GM19099 (cell line): ENCODE results near the gene PALD1.

Experiments
- POLR2A ChIP-seq: IDR thresholded peaks from 3 replicates; pipeline ENCODE4 v1.6.1; 2011; ENCODE audit warnings: low read depth; ENCODE audit not compliant: insufficient read length; ENCODE audit errors: extremely low read depth

PALD1 gene

GRCh38 chr10:70504521-70505358, 26.2 kb downstream of the PALD1 start:
- no peak for TF ChIP-seq POLR2A

DNA sequence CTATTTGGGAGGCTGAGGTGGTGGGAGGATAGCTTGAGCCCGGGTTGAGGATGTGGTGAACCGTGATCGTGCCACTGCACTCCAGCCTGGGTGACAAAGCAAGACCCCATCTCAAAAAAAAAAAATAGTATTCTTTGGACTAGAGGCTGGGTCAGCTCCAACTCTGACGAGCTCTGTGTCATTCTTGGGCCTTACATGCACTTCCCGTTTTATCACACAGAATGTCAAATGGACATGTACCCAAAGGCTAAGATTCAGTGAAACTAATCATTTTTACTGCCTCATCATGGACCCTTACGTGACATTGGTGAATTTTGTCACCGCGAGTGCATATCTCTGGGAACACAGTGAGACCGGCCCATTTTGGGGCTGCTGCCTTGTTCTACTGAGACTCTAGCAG, 27.3 kb downstream of the PALD1 start:
- TF ChIP-seq POLR2A: no peak

DNA sequence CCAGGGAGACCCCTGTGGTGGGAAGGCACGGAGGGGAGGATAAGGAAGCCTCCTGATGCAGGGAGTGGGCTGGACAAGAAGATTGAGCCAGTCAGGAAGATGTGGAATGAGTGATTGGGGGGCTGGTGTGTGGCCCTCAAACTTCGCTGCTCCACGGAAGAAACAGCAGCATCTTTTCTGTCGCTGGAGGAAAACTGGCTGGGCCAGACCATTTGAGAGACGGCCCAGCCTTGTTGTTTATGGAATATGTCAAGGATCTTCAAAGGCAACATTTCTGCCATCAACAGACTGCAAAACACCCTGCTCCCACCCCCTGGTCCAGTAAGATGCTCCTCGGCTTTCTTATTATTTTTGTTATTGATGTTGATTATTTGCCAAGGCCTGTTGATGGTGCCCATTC, 29.4 kb downstream of the PALD1 start:
- TF ChIP-seq POLR2A: no peak

GRCh38 chr10:70508912-70509756, 30.6 kb downstream of the PALD1 start:
- TF ChIP-seq POLR2A: no peak

GRCh38 chr10:70509757-70510147, 31.2 kb downstream of the PALD1 start:
- no peak for TF ChIP-seq POLR2A

DNA sequence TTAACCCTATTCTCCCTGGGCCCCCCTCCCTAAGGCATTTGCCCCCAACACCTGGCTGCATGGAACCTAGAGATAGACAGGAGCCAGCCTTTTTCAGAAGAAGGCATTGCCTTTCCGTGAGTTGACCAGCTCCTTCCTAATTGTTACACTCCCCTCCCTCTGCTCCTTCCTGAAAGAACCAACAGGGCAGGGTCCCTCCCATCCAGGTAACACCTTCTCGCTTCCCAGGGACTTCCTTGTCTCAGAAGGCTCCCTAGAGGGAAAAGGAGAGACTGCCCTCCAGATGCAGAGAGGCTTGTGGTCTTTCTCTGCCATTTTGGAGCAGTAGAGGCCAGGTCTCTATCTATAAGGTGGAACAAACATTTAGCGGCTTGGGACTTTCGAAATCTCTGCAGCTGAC, 31.9 kb downstream of the PALD1 start:
- no peak for TF ChIP-seq POLR2A

DNA sequence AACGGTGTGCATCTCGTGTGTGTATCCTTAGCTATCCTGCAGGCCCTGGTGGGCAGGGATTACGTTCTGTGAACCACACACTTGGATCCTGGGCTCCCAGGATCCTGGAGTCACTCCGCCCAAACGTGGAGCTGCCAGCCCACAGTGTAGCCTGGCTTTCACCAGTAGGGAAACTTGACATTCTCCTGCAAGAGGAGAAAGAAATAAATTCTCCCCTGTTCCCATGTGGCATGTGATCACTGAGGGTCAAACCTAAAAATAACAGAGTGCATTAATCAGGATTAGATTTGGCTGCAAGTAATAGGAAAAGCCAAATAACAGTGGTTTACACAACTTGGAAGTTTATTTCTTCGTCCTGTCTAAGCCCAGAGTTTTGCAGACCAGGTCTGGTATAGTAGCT, 32.3 kb downstream of the PALD1 start:
- no peak for TF ChIP-seq POLR2A

DNA sequence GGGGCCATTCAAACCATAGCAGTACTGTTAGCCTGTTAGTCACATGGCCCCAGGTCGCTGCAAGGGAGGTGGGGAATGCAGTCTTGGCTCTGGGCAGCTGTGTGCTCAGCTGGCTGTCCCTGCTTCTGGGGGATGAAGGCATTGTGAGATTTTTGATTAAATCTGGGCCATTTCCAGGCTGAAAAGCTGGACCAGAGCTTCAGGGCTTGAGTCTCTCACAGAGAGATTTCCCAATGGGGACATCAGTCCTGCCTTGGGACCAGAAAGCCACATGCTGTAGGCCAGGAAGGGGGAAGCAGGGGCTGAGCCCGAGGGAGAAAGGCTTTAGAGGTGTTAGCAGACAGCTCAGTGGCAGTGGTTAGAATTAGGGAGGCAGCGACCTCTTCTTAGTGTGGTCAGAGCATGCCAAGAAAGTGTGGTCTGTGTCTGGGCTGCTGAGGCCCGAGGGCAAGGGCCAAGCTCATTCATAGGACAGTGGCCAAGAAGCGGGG, 33.6 kb downstream of the PALD1 start:
- TF ChIP-seq POLR2A: no peak

DNA sequence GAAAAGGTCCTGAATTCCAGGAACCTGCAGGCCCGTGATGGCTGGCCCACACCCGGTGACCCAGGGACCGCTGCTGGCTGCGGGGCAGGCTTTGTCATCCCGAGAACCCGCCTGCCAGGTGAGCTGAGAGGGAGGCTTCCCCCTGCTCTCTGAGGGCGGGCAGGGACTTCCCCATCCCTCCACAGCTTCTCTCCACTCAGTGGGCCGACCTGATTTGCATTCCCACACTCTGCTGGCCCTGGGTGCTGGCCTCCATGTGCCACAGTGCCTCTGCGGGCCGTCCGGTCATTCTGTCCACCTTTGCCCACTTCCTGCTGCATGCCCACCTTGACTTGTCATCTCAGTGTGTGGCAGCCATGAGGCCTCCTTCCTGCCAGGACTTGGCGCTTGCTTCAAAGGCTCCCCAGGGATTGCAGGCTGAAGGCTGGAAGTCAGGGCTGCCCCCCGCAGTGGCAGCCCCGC, 35.3 kb downstream of the PALD1 start:
- no peak for TF ChIP-seq POLR2A

DNA sequence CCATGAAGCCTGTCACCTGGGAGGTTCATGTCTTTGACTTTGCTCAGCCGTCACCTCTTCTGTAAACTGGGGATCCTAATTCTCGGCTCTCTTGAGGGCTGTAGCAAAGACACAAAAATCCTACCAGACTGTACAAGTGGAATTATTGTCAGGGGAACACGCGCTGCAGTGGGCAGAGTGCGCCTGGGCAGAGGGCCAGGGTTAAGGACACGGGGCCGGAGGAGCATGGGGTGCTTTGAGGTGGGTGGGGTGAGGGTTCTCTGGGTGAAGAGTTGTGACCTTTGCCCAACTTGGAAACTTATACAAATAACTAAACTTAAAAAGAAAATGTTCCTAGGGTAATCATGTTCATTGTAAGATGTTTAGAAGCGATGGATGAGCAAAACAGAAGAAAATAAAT, 36.0 kb downstream of the PALD1 start:
- no peak for TF ChIP-seq POLR2A

DNA sequence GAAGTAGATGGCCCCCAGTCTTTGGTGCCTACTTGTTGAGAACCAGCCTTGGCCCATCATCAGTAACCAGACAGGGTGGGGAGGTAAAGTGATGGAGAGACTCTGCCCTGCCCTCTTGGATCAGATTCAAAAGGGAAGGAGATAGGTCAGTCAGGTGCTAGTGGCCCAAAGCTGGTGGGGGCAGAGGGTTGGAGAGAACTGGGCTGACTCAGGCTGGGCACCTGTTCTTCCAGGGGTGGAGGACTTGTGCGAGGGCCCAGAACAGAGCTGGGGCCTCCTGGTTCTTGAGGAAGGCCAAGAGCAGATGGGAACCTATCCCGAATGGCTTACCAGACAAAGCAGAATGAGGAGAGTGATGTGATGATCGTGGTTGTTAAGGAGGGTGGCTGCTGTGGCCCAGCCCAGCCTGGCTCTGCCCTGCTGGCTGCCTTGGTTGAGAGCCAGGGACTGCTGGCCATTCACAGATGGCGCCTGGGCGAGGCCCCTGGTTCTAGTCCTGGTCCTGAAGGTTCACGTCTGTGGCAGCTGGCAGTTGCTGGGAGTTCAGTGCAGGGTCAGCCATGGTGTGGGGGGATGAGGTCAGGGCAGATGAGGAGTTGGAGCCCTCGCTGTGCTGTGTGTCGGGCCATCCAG, 36.6 kb downstream of the PALD1 start:
- no peak for TF ChIP-seq POLR2A

GRCh38 chr10:70518695-70519094, 40.1 kb downstream of the PALD1 start:
- no peak for TF ChIP-seq POLR2A

GRCh38 chr10:70523057-70523456, 44.5 kb downstream of the PALD1 start:
- TF ChIP-seq POLR2A: no peak

DNA sequence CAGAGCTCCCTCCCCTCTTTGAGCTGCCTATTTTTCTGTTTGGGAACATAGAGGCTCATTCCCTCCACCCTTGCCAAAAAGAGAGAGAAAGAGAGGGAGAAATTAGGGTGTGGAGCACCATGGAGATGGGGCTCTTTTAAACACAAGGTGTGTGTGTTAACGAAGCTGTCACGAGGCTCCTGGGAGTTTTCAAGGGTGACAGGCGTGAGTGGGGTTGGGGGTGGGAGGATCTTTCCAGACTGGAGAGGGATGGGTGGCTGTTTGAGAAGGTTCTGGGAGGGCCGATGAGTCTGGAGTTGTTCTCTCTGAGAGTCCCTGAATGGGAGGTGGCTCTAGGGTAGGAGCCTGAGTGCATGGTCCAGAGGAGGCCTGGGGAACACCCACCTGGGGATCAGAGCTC, 45.0 kb downstream of the PALD1 start:
- no peak for TF ChIP-seq POLR2A

DNA sequence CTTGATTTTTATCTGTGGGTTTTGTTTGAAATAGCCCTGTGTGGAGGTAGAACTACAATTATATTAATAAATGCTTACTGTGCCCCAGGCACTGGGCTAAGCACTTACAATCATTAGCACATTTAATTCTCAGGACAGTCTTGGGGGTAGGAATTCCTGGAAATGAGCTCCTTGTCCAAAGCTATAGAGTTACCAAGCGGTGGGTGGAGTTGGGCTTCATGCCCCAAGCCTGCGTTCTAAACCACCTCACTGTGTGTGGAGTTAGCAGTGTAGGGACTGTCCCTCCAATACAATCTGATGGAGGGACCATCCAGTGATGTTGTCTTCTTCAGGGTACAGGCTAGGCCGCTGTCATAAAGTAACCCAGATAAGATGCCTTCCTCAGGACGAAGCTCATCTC, 49.7 kb downstream of the PALD1 start:
- TF ChIP-seq POLR2A: no peak

- TF ChIP-seq POLR2A: no peak
Measured at GRCh38 chr10:70528741-70529362, 50.3 kb downstream of the PALD1 start.

DNA sequence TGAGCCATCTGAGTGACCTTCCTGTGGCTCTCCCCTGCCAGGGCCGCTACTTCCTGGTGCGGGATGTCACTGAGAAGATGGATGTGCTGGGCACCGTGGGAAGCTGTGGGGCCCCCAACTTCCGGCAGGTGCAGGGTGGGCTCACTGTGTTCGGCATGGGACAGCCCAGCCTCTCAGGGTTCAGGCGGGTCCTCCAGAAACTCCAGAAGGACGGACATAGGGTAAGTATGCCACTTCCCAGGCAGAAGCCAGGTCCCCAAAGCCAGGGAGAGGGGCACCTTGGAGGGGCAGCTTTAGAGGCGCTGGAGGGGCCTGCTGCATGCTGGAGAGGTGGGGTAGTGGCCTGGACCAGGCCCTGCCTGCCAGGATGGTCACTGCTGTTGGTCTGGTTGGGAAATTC, 51.3 kb downstream of the PALD1 start:
- no peak for TF ChIP-seq POLR2A
